Germinal center (tissue), 1 donor: ENCODE results near the gene ZNF337.
"Not testable (repeated sequence)": the region's sequence is repeated elsewhere in the genome, so short reads cannot be mapped to it uniquely, and the experiment has no call there.

Experiments
- DNase-seq: peaks from one replicate; pipeline ENCODE4 v3.0.0; 2012; ENCODE audit warnings: mixed read lengths, low spot score

Gene ZNF337

GRCh38 chr20:25696371-25697131 is at the start of gene ZNF337:
Gene ZNF337, minus strand, starts transcription at chr20:25696853. Its CDS starts 10,436 bp downstream, at chr20:25686417.
- peak; percentile 89 for DNase-seq

GRCh38 chr20:25745738-25746137 is 49.1 kb upstream of the ZNF337 start:
- no peak for DNase-seq

DNA sequence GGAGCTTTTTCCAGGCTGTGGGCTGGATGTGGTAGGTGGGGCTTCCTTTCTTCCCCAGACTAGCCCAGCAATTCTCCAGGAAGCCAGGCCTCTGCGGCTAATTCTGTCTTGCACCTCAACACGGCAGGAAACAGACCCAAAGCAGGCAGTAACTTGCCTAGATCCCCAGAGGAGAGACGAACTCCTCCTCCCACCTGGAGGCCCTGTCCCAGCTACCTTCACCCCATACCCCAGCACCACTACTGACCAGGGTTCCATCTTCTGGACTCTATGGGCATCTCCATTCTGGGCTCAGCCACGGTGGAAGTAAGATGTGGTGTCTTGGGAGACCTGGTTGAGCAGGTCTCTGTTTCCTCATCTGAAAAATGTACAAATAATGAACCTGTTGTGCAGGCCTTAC is 48.4 kb upstream of the ZNF337 start:
- no peak for DNase-seq

DNA sequence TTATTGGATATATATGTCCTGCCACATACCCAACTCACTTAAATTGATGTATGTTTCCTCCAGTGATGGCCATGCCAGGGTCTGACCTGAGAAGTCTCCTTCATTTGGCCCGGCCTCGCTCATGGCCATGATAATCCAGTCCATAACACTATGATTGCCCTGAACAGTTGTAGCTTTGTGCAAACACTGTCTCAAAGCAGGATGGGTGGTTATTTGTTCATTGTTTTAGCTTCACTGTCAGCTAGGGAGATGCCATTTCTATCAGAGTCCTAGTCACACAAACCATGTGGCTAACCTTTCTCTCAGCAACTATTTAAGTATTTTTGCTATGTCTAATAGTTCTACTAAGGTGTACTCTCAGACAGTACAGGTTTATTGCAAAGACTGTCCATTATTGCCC is 47.6 kb upstream of the ZNF337 start:
- DNase-seq: no peak

- no peak for DNase-seq
Measured at GRCh38 chr20:25741088-25741487, 44.4 kb upstream of the ZNF337 start.

DNA sequence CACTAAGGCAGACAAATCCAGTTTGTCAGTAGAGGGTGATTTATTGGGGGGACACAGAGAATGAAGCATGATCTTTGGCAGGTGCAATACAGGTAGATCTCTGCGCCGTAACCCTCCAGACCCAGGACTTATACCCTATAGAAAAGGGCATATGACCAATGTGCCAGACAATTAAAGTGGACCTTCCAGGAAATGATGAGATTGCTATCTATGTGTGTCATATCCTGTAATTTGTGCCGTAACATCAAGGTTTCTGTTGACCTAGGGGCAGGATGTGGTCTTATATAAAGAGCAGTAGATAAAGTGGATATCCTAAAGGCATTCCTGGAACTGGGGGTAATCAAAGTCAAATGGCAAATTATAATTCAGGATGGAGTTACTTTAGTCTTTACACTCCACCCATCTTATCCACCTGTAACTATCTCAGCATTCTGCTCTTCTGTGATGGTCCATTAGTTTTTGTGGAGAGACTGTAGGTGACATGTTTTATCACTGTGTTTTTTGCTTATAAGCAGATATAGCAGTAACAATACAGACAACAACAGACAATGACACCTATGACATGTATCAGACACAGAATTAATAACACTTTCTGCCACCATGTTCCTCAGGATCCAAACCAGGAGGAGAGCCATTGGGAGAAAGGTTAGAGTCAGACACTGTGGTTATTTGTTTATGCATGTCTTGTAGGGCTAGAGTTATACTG is 43.1 kb upstream of the ZNF337 start:
- DNase-seq: no peak

DNA sequence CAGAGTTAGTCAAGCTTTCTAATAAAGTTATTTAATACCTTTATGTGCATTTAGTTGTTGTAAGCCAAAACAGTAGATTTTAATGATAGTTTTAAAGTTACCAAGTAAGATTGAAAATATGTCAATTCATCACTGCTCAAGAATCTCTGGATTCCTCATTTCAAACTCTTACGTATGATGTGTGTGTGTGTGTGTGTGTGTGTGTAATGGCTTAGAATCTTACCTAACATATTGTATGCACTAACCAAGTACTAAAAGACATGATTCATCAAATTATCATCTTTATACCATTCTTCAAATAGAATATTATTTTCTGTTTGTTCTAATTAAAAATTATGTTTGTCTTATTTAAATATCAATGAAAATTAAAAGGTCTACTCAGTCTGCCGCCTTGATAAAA is 41.5 kb upstream of the ZNF337 start:
- DNase-seq: no peak

- DNase-seq: no peak
Measured at GRCh38 chr20:25733903-25734302, 37.2 kb upstream of the ZNF337 start.

DNA sequence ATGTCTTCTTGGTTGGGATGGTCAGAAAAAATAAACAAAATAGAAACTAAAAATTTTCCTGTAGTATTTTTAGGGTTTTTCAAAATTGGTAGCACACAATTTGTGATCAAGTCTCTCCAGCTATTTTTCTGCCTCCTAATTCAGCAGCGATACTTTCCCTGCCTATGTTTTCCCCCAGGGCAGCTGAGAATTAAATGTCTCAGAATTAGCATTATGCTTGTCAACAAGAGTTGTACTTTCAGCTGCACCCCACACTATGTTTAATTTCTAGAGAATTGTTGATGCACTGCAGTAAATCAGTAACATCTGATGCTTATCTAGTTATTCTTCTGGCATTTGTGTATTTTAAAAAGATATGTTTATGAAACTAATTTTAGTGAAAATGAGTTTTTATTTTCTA is 34.2 kb upstream of the ZNF337 start:
- no peak for DNase-seq

- no peak for DNase-seq
Measured at GRCh38 chr20:25726357-25726756, 29.7 kb upstream of the ZNF337 start.

DNA sequence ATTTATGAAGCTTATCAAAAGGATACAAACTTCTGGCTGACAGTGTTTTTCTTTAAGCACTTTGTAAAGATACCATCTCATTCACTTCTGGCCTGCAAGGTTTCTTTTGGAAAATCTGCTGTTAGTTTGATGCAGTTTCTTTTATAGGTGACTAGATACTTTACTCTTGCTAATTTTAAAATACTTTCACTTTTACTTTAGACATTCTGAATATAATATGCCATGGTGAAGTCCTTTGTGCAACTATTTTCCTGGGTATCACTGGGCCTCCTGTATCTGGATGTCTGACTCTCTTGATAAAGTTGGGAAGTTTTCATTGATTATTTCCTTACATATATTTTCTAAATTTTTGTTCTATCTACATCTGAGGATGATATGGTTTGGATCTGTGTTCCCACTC is 29.0 kb upstream of the ZNF337 start:
- DNase-seq: no peak

DNA sequence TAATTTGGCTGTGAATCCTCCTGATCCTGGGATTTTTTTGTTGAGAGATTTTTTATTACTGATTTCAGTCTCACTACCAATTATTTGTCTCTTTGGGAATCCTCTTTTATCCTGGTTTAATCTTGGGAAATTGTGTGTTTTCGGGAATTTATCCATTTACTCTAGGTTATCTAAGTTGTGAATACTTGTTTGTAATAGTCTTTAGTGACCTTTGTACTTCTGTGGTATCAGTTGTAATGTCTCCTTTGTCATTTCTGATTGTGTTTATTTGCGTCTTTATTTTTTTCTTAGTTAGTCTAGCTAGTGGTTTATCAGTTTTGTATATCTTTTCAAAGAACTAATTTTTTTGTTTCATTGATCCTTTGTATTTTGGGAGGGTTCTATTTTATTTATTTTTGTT is 27.3 kb upstream of the ZNF337 start:
- DNase-seq: no peak

GRCh38 chr20:25720285-25720684 is 23.6 kb upstream of the ZNF337 start:
- DNase-seq: no peak

DNA sequence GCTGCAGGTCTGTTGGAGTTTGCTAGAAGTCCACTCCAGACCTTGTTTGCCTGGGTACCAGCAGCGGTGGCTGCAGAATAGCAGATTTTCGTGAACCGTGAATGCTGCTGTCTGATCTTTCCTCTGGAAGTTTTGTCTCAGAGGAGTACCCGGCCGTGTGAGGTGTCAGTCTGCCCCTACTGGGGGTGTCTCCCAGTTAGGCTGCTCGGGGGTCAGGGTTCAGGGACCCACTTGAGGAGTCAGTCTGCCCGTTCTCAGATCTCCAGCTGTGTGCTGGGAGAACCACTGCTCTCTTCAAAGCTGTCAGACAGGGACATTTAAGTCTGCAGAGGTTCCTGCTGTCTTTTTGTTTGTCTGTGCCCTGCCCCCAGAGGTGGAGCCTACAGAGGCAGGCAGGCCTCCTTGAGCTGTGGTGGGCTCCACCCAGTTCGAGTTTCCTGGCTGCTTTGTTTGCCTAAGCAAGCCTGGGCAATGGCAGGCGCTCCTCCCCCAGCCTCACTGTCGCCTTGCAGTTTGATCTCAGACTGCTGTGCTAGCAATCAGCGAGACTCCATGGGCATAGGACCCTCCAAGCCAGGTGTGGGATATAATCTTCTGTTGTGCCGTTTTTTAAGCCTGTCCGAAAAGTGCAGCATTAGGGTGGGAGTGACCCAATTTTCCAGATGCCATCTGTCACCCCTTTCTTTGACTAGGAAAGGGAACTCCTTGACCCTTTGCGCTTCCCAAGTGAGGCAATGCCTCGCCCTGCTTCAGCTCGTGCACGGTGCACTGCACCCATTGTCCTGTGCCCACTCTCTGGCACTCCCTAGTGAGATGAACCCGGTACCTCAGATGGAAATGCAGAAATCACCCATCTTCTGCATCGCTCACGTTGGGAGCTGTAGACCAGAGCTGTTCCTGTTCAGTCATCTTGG is 22.5 kb upstream of the ZNF337 start:
- DNase-seq: not testable (repeated sequence)

GRCh38 chr20:25707695-25708094 is 11.0 kb upstream of the ZNF337 start:
- DNase-seq: no peak

GRCh38 chr20:25706793-25707192 is 10.1 kb upstream of the ZNF337 start:
- DNase-seq: no peak

DNA sequence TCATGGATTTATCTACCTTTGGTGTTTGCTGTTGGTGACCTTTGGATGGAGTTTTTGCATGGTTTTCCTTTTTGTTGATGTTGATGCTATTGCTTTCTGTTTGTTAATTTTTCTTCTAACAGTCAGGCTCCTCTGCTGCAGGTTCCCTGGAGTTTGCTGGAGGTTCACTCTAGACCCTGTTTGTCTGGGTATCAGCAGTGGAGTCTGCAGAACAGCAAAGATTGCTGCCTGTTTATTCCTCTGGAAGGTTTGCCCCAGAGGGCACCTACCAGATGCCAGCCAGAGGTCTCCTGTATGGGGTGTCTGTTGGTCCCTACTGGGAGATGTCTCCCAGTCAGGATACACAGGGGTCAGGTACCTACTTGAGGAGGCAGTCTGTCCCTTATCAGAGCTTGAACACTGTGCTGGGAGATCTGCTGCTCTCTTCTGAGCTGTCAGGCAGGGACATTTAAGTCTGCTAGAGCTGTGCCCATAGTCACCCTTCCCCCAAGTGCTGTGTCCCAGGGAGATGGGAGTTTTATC is 9.2 kb upstream of the ZNF337 start:
- DNase-seq: no peak

DNA sequence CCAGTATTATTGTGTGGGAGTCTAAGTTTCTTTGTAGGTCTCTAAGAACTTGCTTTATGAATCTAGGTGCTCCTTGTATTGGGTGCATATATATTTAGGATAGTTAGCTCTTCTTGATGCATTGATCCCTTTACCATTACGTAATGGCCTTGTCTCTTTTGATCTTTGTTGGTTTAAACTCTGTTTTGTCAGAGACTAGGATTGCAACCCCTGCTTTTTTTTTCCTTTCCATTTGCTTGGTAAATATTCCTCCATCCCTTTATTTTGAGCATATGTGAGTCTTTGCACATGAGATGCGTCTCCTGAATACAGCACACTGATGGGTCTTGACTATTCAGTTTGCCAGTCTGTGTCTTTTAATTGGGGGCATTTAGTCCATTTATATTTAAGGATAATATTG is 7.7 kb upstream of the ZNF337 start:
- not testable (repeated sequence) for DNase-seq

- DNase-seq: not testable (repeated sequence)
Measured at GRCh38 chr20:25700835-25701234, 4.2 kb upstream of the ZNF337 start.

GRCh38 chr20:25699914-25700313 is 3.3 kb upstream of the ZNF337 start:
- no peak for DNase-seq

DNA sequence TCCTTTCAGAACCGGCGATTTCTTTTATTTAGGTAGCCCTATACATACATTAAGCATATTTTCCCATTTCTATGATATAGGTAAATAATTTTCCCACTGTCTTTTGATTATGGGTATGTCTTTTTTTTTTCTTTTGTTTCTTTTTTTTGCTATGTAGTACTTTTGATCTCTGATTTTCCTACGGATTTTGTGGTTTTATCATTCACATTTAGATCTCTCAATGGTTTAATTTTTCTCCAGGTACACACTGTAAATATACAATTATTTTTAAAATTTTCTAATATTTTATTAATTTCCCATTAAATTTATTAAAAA is 436 bp upstream of the ZNF337 start:
- no peak for DNase-seq

- peak; percentile 24 for DNase-seq
Measured at GRCh38 chr20:25695532-25696370, 902 bp downstream of the ZNF337 start.
